GM12872 (cell line): ENCODE data around the gene ASB16.

Source experiments
- CTCF ChIP-seq: IDR thresholded peaks from 3 replicates; pipeline ENCODE4 v1.5.1; 2011; ENCODE audit warnings: low read depth, mild to moderate bottlenecking, low read length, moderate library complexity; ENCODE audit not compliant: insufficient read depth

The ASB16 gene

GRCh38 chr17:44176671-44177501 is 6.4 kb downstream of the ASB16 start:
- TF ChIP-seq CTCF: no peak

DNA sequence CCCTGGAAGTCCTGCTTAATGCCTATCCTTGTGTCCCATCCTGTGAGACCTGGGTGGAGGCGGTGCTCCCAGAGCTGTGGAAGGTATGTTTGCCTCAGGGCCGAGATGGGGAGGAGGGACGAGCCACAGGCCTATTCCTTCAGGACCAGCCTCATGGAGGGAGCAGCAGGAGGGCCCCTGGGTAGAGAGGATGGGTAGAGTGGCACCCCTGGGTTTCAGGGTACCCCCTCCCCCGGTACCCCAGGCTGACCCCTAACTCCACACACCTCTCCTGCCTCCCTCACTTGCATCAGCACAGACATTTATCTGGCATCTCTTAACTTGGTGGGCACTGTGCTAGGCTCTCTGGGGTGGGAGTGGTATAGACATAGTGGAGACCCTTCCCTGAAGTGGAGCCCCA is 7.1 kb downstream of the ASB16 start:
- TF ChIP-seq CTCF: no peak

DNA sequence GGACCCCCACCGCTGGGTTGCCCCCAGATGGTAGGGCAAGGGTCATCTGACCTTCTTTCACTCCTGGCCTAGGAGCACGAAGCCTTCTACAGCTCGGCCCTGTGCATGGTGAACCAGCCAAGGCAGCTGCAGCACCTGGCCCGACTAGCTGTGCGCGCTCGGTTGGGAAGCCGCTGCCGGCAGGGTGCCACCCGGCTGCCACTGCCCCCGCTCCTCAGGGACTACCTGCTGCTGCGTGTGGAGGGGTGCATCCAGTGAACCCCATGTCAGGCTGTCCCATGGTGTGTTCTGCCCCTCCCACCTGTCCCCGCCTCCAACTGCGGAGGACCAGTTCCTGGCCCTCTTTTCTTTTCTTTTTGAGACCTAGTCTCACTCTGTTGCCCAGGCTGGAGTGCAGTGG is 7.6 kb downstream of the ASB16 start:
- no peak for TF ChIP-seq CTCF

- TF ChIP-seq CTCF: no peak
These were observed 12.5 kb downstream of the ASB16 start for GRCh38 chr17:44183024-44183423.

GRCh38 chr17:44184212-44184810 is 13.8 kb downstream of the ASB16 start:
- no peak for TF ChIP-seq CTCF

DNA sequence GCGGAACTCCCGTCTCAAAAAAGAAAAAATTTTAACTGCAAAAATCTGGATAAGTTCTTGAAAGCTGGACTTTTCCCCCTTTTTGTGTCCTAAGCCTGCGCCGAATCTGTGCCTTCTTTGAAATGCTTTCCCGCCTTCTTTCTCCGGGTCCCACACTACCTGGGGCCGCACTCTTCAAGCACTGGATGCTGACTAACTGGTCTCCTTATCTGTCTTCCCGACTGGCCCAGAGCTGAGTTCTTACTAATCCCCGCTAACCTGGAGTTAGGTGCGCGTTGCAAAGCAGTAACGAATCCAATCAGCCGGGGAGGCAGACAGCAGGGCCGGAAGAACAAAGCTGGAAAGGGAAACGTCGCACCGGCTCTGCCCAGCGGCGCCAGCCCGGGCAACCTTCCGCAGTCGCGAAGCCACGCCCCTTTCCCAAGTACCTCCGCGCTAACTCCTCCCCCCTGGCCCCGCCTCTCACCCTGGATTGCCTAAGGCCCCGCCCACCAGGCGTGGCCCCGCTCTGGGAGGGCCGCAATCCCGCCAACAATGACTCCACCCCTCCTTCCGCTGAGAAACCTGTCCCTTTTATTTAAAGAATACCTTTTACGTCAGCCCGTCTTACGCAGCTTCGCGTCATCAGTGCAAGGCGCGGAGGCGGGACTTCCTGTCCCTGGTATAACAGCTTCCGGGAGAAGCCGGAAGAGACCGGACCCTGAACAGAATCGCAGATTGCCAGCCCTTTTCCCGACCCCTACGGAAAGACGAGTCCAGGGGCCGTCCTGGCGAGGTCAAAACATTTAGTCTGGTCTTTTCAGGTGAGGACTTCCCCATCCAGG is 16.0 kb downstream of the ASB16 start, which contains the start of gene TMUB2:
Gene TMUB2, plus strand, starts transcription at position 666 of the 824 bp plus-strand sequence. CDS start 737 bp downstream, outside the sequence.
- no peak for TF ChIP-seq CTCF

DNA sequence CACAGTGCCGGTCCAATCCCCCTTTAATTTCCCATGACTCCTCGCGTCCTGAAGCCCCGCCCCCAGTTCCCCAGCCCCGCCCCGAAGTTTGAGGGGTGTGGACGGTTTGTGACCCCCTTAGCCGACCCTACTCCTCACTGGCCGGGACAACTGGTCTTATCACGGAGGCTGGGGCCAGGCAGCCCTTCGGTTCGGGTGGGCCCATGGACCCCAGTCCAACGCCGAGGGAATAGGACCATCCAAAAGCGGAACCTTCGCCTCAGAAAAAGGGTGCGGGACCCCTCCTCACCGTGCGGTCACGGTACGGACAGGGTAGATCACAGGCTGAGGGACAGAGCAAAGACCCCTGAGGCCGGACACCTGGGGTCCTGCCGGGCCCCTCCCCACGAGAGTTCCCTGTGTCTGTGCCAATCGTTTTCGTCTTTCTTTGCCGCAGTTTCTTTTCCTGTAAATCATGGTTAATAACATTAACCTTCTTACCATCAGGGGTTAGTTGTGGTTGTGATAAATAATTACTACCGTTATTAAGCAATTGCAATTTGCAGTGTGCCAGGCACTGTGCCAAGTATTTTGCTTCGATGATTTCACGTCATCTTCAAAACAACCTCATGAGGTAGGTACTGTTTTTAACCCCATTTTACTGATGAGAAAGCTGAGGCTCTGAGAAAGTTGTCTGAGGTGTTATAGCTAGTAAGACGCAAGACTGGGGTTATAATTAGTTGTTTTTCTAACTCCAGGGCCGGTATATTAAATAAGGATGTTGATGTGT is 16.8 kb downstream of the ASB16 start:
- TF ChIP-seq CTCF: no peak
